Measurements from ENCODE around the gene SNAI3.
"Not testable (repeated sequence)": the region's sequence is repeated elsewhere in the genome, so short reads cannot be mapped to it uniquely, and the experiment has no call there.

Gene SNAI3

DNA sequence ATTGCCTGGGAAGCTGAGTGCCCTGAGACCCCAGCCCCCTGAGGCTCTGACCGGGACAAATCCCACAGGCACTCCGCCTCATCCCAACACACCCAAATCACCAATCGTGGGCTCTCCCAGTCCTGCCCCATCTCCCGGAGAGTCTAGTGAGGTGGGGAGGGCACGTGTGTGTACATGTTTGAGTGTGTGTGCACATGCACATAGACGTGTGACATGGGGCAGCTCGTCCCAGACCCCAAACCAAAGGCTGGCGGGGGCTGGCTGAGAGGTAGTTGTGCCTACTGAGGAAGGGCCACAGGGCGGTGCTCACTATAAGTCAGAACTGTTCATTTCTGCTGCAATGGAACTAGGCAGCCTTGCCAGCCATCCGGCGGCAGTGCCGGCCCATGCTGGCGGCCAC lies 8.6 kb downstream of the SNAI3 start:
- no peak overlapping the region for H3K4me3 ChIP-seq (ENCODE audit: low read depth, low read length)
- TF ChIP-seq, protein P1, sequence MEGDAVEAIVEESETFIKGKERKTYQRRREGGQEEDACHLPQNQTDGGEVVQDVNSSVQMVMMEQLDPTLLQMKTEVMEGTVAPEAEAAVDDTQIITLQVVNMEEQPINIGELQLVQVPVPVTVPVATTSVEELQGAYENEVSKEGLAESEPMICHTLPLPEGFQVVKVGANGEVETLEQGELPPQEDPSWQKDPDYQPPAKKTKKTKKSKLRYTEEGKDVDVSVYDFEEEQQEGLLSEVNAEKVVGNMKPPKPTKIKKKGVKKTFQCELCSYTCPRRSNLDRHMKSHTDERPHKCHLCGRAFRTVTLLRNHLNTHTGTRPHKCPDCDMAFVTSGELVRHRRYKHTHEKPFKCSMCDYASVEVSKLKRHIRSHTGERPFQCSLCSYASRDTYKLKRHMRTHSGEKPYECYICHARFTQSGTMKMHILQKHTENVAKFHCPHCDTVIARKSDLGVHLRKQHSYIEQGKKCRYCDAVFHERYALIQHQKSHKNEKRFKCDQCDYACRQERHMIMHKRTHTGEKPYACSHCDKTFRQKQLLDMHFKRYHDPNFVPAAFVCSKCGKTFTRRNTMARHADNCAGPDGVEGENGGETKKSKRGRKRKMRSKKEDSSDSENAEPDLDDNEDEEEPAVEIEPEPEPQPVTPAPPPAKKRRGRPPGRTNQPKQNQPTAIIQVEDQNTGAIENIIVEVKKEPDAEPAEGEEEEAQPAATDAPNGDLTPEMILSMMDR (IDR thresholded peaks at IDR 0.05; ENCODE audit: insufficient read depth, low read depth, low read length, missing control alignments) = no peak
- DNase-seq (ENCODE audit: low read depth) = no peak

DNA sequence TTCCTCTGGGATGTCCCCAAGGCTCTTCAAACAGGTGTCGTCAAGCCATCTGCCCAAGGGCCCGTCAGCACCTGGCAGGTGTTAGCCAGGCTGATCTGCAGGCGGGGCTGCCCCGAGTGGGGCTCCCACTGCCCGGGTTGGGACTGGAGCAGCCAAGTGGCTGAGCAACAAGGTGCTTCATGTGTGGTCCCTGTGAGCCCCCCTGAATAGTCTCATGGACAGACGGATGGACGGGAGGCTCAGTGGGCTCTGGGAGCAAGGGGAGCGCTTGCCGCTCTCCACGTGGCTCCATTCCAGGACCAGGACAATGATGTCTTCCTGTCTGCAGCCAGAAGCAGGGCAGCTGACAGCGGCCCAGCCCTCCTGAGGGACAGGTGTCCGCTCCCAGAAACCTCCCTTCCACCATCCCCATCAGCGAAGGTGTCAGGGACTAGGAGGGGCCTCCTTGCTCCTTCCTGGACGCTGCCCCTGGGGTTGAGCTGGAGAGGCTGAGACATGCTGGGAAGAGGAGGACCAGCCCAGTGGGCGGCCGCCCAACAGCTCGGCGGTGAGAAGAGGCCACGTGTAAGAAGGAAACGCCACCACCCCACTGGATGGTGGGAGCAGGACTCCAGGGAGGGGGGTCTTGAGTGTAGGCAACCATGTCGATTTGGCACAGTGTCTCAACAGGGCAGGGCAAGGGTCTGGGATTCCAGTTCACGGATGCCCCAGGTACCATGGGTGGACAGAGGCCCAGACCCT lies 9.6 kb downstream of the SNAI3 start:
- H3K4me3 ChIP-seq (ENCODE audit: low read depth, low read length) = no peak overlapping the region
- TF ChIP-seq, protein P1 (IDR thresholded peaks at IDR 0.05; ENCODE audit: insufficient read depth, low read depth, low read length, missing control alignments) = no peak
- DNase-seq (ENCODE audit: low read depth) = no peak

DNA sequence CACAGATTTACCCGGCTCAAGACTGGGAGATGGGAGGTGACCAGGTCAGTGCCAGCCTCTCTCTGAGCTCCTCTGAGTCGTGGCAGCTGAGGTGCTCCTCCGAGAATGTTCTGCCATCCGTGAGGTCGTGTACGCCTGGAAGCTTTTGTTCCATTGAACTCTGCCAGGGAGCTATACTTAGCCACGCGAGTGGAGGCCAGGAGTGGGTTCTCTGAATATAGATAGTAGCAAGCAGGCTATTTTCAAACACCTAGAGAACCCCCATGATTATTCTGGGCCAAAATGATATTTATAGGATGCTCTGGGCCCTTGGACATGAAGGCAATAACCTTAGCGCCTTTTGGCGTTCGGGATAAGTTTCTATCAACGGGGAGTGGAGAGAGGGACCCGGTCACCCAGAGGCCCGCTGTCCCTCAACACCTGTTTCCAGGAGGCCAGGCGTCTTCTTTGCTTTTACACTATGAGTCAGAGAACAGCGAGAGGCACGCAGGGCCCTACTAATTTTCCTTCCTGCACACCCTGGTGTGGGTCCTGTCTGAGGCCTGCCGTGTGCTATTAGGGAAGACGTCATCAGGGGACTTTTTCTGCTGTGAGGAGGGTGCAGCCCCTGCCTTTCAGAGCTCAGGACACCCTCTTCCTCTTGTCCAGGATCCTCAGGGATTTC lies 12.5 kb downstream of the SNAI3 start:
- peak; percentile 68 for DNase-seq (ENCODE audit: low read depth)
- no peak overlapping the region for H3K4me3 ChIP-seq (ENCODE audit: low read depth, low read length)
- TF ChIP-seq, protein P1 (IDR thresholded peaks at IDR 0.05; ENCODE audit: insufficient read depth, low read depth, low read length, missing control alignments) = no peak

DNA sequence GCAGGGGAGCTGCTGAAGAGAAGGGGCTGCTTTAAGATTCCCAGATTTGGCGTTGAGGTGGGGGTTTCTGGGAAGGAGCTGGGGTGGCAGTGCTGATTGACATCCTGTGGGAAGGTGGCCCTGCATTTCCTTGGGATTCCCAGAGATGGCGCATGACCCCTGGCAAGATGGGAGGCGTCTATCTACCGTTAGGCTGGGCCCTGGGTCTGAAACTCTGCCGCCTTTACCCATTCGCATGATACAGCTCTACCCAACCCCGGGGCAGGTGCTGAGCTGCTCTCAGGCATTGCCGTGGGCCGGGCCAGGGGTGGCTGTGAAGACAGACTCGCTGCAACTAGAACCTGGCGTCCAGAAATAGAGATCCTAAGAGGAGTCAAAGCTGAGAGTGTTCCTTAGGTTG lies 13.5 kb downstream of the SNAI3 start:
- no peak for DNase-seq (ENCODE audit: low read depth)
- H3K4me3 ChIP-seq (ENCODE audit: low read depth, low read length) = no peak overlapping the region
- TF ChIP-seq, protein P1 (IDR thresholded peaks at IDR 0.05; ENCODE audit: insufficient read depth, low read depth, low read length, missing control alignments) = no peak

DNA sequence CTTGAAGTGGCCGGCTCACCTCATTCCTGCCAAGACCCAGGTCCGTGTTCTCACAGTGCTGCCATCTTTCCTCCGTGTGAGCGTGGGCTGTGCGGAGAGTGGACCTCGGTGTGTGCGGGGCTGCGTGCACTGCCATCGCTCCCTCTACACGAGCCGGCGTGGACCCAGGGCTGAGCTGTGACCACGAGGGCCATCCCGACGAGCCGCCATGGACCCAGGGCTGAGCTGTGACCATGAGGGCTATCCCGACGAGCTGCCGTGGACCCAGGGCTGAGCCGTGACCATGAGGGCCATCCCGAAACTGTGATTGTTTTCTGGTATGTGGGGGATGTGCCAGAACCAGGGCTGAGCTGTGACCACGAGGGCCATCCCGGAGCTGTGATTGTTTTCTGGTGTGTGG lies 14.5 kb downstream of the SNAI3 start:
- no peak for DNase-seq (ENCODE audit: low read depth)
- TF ChIP-seq, protein P1 (IDR thresholded peaks at IDR 0.05; ENCODE audit: insufficient read depth, low read depth, low read length, missing control alignments) = no peak
- no peak overlapping the region for H3K4me3 ChIP-seq (ENCODE audit: low read depth, low read length)

DNA sequence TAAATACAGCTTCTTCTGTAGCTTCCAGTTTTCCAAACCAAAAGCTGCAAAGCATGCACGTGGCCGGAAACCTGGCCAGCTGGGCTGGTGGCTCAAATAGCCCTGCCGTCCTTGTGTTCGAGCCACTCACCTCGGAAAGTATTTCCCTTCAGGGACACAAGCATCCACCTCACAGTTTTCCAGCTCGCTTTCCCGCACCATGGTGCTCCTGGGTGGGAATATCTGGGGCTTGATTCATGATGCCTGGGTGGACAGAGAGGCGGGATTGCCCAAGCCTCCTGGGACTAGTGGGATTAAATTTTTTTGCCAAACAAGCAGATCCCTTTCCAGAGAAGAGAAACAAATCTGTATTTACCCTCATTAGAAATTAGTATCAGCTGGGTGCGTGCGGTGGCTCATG lies 16.3 kb downstream of the SNAI3 start:
- TF ChIP-seq, protein P1 (IDR thresholded peaks at IDR 0.05; ENCODE audit: insufficient read depth, low read depth, low read length, missing control alignments) = no peak
- no peak overlapping the region for H3K4me3 ChIP-seq (ENCODE audit: low read depth, low read length)
- DNase-seq (ENCODE audit: low read depth) = no peak

DNA sequence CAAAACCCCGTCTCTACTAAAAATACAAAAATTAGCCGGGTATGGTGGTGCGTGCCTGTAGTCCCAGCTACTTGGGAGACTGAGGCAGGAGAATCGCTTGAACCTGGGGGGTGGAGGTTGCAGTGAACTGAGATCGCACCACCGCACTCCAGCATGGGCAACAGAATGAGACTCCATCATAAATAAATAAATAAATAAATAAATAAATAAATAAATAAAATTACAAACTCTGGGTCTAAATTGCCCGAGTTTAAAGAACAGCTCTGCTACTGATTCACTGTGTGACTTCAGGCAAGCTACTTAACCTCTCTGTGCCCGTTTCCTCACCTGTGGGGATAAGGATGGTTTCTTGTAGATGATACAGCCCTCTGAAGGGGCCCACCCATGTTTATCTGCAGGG lies 16.8 kb downstream of the SNAI3 start:
- H3K4me3 ChIP-seq (ENCODE audit: low read depth, low read length); DNase-seq (ENCODE audit: low read depth): not testable (repeated sequence)
